Stimulated activated CD8-positive, alpha-beta memory T cell treated with anti-CD3 and anti-CD28 coated beads, Interleukin-2, amount 100 ng/mL, for 1 hour (primary cell): ENCODE data around the gene TMEM271.
"Not testable (repeated sequence)": the region's sequence is repeated elsewhere in the genome, so short reads cannot be mapped to it uniquely, and the experiment has no call there.

Source experiments
- DNase-seq, 2 donors: peaks; one replicate each; pipeline ENCODE4 v3.0.0-alpha.2; 2020; ENCODE audit warnings: low read depth in 2 of 2

Gene TMEM271

DNA sequence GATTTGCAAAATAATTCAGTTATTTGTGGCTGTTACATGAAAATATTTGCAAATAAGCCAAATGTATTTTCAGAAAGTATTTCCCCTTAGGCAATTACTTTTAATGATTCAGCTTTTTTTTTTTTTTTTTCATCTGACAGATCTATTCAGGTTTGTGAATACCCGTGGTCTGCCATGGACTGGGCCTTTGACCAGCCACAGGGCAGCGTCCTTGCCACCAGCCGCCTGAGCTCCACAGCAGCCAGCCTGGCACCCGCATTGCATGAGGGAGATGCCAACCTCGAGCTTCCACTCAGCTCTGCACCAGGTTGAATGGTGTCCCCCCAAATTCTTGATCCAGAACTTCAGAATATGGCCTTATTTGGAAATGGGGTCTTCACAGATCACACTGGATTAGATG is 14.7 kb downstream of the TMEM271 start:
- no peak for DNase-seq

DNA sequence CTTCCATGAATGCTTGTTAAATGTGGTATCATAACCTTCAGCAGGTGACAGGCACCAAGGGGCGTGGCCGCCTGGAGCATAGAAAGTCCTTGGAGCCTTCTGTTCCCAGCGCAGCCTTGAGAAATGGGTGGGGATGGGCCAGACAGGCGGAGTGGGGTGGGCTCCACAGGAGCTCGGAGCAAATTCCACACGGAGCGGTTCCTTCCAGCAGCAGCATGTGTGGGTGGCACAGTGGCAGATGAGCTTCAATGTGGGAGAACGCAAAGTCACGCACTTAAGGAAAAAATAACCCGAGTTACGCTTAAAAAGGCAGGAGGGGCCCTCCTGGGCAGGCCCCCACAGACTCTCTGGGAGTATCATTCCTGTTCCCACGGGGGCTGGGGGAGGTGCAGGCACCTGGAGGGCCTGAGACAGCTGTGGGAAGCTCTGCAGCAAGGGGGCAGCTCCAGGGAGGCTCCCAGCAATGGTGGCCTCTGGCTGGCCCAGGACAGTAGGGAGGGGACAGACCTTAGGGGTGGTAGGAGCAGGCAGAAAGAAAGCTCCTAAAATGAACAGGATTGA is 15.3 kb downstream of the TMEM271 start:
- no peak for DNase-seq

DNA sequence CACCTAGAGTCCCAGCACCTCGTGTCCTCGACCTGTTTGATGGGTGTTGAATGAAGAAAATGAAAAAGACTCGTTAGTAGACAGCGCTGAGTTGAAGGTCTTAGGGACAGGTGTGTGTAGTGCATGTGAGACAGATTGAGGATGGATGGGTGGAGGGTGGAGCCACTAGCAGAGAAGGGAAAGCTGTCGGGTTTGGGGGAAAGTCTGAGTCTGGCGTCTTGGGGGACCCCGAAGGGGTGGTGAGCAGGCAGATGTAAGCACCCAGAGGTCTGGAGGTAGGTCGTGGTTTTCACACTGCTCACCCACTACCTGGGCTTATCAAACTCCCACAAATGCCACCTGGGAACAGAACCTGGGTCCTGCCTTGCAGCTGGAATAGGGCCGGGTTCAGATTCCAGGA is 16.0 kb downstream of the TMEM271 start:
- no peak for DNase-seq

DNA sequence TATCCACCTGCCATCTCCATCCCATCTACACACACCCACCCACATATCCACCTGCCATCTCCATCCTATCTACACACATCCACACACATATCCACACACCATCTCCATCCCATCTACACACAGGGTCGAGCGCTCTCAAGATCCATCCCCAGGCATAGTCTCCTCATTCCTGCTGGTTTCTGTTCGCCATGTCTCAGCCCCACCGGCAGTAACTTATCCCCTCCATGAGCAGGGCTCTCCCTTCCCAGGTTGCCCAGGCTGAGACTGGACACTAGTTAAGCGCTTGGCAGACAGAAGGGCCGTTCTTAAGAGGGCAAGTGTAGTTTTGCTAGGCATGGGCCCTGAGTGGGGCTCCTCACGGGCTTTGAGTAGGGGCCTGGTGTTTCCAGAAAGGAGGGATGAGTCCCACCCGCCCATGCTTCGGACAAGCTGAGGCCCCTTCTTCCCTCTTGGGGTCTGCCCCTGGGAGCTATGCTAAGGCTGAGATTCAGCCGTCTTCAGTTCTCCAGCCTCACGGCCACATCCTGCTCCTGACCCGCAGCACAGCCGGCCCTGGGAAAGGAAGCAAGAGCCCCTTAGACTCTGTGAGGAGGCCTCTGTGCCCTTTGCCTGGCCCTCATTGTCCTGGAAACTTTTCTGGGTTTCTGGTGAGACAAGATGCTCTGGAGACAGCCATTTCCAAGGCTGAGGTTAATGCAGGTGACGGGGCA is 20.4 kb downstream of the TMEM271 start:
- no peak for DNase-seq

DNA sequence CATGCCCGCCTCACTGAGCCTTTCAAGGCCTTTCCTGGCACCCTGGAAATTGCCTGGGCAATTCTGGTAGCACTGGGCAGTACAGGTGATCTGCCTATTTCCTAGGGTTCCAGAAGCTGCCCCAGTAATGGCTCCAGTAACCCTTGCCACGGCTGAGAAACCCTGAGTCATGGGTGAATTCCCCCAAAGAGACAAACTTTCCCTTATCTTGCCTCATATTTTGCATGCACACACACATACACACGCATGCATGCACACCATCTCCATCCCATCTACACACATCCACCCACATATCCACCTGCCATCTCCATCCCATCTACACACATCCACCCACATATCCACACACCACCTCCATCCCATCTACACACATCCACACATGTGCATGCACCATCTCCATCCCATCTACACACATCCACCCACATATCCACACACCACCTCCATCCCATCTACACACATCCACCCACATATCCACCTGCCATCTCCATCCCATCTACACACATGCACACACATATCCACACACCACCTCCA is 21.2 kb downstream of the TMEM271 start:
- not testable (repeated sequence) for DNase-seq

DNA sequence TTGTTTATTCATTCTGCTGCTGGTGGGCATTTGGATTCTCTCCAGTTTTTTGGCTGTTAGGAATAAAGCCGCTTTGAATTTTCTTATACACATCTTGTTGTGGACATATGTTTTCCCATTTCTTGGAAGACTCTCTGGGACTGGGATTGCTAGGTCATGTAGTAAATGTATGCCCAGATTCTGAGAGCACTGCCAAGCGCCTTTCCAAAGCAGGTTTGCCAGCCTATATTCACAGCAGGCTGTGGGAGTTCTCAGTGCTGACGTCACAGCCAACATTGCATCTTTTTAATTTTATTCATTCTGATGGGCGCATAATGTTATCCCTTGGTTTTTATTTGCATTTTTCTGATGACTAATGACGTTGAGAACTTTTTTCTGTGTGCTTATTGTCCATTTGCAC is 24.1 kb downstream of the TMEM271 start:
- no peak for DNase-seq

DNA sequence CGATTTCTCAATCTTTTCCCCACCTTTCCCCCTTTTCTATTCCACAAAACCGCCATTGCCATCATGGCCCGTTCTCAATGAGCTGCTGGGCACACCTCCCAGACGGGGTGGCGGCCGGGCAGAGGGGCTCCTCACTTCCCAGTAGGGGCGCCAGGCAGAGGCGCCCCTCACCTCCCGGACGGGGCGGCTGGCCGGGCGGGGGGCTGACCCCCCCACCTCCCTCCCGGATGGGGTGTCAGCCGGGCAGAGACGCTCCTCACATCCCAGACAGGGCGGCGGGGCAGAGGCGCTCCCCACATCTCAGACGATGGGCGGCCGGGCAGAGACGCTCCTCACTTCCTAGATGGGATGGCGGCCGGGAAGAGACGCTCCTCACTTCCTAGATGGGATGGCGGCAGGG is 25.8 kb downstream of the TMEM271 start:
- DNase-seq: not testable (repeated sequence)

DNA sequence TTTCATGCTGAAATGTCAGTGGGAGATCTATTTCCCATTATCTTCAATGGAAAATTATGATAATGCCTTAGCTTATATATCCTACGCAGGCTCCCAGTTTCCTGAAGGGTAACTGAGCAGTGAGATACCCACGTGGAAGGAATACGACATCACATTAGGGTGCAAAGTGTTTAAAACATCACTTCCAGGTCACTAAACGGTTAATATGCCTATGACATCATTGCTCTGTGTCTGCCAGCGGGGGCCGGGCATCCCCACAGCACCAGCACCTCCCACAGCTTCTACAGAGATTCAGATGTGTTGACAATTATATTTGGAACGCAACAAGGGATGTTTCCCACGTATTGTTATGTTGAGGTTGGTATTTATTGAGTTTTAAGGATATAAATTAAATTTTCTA is 27.1 kb downstream of the TMEM271 start:
- DNase-seq: no peak

DNA sequence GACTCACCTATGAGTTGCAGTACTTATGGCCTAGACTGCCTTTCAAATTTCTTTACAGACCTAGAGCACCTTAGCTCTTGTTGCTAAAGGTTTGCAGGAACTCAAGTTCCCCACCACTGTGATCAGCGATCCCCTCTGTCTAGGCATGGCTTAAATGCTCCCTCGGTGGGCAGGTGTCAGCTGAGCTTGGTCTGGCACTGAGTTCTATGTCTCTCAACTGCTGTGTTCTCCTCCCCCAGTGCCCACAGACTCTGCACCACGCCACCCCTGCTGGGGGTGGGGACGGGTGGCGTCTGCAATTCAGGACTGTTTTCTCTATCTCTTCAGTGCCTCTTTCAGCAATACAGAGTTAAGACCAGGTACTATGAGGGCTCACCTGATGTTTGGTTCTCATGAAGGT is 30.5 kb downstream of the TMEM271 start:
- DNase-seq: no peak

DNA sequence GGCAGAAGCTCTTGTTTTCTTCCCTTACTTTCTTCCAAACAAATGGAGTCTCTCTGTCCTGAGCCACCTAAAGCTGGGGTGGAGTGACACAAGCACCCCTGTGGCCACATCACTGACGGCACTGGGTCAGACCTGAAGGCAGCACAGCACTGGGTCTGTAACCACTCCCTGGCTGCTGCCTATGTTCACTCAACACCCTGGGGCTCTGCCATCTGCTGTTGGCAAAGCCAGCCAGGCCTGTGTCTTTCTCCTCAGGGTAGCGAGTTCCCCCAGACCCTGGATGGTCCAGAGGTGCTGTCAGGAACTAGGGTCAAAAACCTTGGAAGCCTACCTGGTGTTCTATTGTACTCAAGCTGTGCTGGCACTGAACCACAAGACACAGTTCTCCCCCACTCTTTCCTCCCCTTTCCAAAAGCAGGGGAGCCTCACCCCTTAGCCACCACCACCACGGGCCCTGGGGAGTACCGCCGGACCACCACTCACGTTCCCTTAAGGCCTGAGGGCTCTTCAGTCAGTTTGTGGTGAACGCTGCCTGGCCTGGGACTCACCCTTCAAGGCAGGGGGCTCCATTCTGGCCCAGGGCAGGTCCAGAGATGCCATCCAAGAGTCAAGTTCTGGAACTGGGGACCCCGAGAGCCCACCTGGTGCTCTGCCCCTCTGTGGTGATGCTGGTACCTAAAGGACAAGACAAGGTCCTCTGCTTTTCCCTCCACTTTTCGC is 31.5 kb downstream of the TMEM271 start:
- no peak for DNase-seq

DNA sequence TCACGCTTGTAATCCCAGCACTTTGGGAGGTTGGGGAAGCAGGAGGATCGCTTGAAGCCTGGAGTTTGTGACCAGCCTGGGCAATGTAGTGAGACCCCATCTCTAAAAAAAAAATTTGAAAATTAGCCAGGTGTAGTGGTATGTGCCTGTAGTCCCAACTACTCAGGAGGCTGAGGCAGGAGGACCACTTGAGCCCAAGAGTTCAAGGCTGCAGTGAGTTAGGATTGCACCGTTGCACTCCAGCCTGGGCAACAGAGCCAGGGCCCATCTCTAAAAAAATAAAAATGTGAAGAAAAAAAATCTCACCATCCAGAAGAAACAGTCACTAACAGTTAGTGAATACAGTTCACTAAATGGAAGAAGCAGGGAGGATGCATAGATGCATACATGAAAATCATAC is 34.8 kb downstream of the TMEM271 start:
- DNase-seq: no peak

DNA sequence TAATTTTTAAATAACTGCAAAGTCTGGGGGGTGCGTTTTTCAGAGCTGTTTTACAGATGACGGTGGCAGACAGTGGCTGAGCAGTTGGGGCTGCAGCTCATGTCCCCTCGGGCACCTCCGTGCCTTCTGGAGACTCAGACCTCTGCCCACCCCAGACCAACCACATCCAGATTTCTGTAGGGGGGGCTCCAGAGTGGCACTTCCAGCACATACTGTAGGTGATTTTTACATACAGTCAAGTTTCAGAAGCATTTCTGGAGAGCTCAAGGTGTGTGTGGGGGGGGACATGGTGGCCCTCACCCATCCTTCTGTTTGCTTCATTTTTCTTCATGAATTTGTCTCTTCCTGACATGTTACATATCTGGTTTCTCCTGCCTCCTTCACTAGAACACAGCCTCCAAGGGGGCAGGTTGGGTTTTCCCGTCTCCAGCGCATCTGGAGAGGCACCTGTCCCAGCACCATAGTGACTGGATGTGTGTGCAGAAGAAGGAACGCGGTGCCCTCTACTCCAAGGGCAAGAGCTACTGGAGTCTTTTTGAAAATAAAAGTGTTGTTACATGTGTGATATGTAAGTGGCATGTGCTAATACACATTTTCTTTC is 37.5 kb downstream of the TMEM271 start:
- no peak for DNase-seq

DNA sequence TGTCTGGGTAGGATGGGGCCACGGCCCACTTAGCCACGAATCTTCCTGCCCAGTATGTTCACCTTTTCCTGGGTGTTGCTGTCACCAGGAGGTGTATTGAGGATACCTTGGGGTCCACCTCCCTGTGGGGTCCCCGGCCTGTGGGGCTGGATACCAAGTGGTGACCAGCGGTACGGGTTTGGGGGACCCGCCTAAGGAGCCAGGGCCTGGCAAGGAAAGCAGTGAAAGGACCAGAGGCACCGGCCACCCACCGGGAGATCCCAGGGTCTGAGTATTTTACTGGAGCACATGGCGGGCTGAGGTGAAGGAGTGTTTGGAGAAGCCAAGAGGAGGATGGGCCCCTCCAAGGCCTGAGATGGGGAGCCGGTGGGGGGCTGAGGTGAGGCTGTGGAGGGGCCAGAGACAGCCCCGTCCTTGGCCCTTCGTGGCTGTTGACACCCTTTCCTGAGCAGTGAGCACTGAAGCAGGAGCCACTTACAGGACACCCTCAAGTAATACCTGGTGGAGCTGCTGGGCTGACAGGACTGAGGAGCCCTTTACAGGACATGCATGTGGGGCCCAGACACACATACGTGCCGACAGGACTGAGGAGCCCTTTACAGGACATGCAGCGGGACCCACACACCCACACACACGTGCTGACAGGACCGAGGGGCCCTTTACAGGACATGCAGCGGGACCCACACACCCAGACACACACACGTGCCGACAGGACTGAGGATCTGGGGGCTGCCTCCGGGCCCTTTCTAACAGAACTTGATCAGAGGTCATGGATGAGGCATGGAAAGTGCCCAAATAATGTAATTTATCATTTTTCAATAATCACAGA is 38.4 kb downstream of the TMEM271 start:
- no peak for DNase-seq

DNA sequence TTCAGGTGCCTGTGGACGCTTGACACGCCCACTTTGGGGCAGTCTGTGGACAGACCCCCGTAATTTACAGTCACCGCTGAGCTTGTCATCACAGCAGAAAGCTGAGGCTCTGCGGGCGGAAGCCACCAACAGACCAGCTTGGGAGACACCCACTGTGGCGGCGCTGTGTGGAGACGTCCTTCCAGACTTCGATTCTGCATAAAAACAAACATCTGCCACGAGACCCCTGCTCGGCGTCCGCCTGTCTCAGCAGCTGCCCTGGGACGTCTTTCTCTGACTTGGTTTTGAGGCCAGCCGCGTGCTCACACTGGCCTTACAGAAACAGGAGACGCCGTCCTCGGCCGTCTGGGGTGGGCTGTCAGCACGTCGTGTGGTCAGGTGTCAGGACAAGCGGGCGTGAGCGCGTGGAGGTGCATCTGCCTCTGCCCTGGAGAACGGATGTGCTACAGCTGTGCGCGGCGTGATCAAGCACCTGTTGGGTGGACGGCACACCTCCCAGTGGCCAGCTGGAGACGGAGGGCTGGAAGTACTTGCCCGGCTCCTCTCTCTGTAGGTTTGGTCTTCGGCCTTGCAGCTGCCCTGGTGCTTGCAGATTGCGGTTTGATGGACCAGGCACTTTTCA is 39.6 kb downstream of the TMEM271 start:
- no peak for DNase-seq

DNA sequence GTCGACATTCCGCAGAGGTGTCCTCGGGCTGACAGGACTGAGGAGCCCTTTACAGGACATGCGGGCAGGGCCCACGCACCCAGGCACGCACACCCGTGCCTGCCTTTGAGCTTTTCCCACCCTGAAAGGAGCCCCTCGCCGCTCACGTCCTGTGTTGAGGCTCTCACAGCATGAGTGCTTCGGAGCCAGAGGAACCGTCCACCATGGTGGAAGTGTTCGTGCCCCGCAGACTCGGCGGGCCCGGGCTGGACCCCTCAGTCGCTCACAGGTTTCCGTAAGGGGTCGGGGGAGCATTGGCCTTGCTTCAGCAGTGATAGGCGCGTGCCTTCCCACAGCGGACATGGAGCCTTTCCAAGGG is 40.2 kb downstream of the TMEM271 start:
- no peak for DNase-seq

DNA sequence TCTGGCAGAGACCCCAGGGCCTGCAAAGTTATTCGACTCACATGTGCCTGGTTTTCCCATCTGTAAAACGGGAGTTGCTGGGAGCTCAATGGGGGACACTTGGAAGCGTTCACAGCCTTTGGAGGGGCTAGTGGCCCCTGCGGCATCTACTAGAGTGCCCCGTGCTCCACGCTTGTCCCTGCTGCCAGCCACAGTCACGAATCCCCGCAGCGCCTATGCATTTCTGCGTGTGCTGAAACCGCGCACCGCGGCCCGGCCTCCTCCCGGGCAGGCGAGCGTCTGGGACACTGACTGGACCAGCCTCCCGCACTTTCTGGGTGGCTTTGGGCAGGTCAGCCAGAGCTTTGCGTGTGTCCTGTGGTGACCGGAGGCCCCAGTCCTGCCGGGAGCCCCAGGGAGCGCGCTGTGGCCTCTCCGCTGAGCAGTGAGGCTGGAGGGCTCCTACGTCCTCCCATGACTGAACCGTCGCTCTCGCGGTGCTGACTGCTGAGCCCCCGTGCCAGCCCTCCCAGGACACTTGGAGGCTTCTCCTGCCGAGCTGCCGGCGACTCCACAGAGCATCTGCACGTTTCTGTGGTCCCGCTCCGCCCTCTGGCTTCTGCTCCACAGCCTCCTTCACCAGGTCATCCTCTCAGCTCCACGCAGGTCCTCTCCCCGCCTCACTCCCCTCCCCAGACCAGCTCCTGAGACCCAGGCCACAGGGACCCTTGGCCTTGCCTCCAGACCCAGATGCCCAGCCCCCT is 40.7 kb downstream of the TMEM271 start:
- DNase-seq: no peak

DNA sequence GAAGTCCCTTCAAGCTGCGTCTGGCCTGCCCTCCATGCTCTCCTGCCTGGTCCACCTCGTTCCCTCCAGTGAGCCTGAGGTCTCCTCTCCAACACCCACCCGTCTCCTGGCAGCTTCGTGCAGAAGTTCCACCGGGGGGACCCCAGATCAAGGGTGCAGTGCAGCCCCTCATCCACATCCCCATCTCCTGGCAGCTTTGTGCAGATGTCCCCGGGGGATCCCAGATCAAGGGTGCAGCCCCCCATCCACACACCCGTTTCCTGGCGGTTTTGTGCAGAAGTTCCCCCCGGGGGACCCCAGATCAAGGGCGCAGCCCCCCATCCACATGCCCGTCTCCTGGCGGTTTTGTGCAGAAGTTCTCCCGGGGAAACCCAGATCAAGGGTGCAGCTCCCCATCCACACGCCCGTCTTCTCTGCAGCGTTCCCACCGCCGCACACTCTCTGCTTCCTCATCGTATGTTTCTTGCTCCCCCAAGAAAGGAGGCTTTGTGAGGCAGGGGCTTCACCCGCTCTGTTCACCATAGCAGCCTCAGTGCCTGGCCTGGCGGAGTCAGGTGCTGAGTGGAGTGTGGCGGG is 41.4 kb downstream of the TMEM271 start:
- DNase-seq: no peak

DNA sequence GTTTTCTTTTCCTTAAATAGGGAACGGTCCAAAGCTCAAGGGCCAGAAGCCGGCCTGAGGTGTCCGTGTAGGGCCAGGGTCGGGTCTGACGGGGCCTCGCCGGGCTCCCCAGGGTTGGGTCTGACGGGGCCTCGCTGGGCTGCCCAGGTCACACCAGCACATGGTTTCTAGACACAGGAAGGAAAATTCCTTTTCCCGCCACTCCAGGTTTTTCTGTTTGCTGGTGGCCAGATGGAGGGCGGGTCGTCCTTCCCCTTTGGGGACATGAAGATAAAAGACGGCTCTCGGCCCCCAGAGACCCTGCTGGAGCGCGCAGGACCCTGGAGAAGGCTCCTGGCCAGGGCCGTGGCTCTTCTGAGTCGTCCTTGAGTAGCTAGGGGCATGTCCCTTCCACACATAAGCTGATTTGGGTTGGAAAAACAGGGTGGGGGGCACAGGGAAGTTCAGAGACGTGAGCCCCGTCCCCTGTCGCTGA is 42.0 kb downstream of the TMEM271 start:
- no peak for DNase-seq

DNA sequence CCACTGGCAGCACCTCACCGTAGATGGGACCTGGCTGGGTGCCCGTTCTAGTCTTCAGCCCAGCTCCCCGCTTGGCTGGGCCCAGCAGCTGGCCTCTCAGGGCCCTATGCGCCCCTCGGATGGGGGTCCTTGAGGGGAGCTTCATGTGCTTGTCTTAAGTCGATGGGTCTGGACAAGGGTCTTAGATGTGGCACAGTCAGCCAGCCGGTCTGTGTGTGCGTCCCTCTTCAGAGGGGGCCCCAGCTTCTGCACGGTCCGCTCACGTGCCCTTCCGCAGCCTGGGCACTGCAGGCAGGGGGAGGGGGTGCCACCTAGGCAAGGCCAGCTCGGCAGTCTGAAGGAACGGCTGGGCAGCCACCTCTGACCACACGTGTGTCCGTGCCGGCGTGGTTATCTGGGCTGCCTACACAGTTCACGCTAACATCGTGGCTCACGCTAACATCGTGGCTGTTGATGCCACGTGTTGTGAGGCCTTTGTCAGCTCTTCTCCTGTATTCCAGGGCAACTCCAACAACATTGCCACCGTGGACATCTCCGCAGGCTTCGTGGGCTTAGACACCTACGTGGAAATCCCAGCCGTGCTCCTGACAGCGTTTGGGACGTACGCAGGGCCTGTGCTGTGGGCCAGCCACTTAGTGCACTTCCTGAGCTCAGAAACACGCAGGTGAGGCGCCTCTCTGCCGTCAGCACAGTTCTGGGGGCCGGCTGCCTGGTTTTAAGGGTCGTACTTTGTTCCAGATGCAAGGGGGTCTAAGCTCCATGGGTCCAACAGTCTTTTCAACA is 42.6 kb downstream of the TMEM271 start:
- no peak for DNase-seq
